Activated CD4-positive, alpha-beta T cell treated with anti-CD3 and anti-CD28 coated beads, Interleukin-2, Interleukin-6, amounts not matched to agents 100 ng/mL and 50 ng/mL, durations not matched to agents 16 hours and 8 hours (primary cell): ENCODE results near the gene CSTPP1.

ENCODE experiments used
- DNase-seq: peaks from one replicate; pipeline ENCODE4 v3.0.0-alpha.2; 2020

CSTPP1 gene

DNA sequence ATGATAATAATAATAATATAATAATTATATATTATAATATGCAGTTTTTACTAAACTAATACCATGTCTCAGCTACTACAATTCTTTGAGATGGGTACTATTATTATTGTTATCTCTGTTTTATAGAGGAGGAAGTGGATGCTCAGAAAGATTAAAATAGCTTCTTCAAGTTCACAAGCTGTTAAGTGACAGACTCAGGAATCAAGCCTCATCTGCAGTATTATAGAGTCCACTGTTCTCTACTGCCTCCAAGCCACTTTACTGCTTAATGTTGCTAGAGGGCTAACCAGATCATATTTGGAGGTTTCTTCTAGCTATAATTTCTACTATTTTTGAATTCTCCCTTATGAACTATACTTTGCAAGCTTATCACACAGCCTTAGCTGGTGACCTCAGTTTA, 62.7 kb downstream of the CSTPP1 start:
- no peak for DNase-seq

DNA sequence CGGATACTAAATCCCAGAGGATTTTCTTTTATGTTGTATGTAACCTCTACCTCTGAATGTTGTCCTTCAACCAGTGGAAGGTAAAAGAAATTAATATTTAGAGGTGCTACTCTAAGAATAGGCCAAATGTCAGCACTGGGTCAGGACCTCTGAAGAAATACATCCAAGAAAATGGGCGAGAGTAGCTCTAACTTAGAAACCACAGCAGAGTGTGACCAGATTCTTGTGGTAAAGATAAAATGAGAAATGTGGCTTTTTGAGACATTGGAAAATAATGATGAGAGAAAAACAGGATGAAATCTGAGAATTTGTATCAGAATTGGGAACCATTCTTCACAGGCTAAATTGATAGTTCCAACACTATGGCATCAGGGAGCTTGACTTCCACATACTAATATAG, 63.5 kb downstream of the CSTPP1 start:
- DNase-seq: no peak

DNA sequence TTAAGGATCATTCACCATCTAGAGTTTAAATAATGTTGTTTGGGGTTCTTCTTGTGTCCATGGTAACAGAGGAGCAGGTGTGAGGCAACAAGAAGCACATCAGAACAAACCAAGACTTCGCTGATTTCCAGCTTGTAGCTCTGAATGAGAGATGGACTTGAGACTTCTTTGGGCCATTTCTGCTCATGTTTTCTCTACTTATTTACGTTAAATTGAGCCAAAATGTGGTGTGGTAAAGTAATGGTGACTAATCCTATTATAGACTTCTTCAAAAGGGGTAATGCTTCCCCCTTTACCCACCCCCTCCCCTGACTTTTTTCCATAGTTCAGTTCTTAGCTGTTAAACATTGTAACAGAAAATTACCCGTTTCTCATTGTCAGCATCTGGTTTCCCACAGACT, 65.2 kb downstream of the CSTPP1 start:
- DNase-seq: no peak

DNA sequence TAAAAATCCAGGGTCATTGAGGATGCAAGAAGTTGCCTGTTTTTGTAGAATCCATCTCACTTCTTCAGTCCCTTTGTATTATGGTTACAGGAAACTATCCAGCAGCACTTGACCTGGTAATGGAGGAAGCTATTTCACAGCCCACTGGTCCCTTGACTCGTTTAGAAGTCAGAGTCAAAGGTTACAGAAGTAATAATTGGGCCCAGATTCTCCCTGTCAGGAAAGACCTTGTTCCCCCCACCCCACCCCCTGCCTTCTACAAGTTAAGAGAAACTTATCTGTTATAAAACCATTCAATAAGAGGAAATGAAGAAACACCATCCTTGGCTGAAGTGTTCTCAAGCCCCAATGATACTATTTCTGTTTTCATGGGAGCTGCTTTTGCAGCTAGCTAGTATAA, 65.8 kb downstream of the CSTPP1 start:
- DNase-seq: no peak

DNA sequence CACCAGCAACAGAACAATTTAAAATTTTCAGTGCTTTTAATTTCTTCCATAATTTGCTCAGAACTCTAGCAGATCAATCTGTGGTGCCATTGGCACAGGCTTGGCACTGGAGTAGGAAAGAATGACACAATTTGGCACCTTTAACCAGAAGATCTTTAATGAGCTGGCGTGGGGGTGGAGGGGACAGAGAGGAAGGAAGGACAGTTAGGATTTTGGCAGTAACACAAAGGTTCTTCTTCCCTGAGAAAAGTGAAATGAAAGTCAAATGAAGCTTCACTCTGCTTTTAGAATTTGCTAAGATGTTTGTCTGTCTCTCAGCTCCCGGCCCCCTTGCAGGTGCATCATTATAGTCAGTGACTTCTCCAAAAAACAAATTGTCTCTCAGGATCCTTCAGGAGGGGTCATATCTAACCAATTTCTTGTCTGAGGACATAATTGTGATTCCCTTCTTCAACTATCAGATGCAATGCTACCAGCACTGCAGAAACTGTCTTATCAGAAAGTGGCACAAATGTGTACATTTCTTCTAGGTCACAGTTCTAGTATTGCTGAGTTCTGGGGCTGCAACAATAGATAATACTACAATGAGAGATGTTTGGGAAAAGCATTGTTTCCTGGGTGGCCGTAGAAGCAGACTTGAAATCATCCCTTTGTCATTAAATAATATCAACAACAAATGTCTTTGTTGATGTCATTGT, 66.8 kb downstream of the CSTPP1 start:
- peak; percentile 35 for DNase-seq

DNA sequence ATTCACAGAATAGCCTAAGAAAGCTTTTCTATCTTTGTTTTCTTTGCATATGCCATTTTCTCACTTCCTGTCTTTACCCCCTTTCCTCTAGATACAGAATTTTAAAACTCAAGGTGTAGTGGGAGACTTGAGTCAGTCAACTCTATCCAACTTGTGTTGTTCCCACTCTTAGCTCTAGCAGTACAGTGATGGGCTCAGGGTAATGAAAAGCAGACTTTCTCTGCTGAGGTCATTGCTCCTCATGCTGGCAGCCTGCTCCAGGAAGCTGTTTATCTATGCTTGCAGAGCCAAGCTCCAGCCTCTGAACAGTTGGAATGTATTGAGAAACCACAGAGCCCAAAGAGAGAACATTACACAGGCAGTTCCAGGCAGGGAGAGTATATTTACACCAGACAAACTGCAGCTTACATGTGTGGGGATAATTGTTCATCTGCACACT, 68.1 kb downstream of the CSTPP1 start:
- DNase-seq: no peak

DNA sequence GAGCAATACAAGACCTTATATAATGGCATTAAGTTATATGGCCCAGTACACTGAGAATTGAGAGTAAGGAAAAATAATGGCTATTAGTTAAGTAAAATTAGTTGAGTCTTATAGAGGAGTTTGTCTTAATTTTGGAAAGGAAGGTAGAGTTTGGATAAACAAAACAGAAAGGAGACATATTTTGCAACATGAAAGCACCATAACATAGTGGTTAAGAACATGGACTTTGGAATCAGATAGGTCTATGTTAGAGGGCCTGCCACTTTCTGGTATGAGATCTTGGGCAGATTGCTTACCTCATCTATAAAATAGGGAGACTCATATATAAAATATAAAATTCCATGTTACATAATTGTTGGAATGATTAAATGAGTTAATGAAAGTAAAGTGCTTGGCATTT, 68.9 kb downstream of the CSTPP1 start:
- DNase-seq: no peak

DNA sequence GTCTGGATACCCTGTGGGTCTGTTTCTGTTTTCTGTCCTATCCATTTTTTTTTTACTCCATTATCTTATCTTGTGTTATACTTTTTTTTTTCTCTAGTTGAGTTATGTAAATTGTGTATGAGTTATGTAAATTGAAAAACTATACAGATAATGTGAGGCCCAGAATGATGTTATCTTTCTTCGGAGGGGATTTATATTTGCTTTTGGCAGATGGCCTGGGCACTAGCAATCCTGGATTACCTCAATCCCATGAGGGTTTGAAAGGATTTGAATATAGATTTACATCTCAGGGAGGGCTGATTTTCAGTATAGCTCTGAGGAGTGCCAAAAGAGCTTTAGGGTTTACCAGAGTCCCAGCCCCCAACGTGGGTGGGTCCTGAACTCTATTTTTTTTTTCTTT, 71.0 kb downstream of the CSTPP1 start:
- DNase-seq: no peak

DNA sequence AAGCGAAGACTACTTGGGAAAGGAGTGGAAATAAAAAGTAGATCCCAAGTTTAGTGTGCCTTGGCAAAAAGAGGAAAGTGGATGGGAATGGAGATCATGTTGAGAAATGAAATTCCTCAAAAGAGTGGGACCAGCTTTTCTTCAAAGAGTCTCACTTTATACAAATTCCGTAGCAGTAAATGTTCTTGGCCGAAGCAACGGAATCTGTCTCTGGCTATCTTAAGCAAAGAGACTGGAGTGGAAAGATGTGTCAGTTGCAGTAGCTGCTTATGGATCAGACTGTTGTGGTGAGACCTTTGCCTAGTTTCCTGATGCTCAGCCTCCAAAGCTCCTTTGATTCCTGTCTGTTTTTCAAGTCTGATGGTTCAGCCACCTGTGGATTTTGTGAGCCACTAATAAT, 73.6 kb downstream of the CSTPP1 start:
- no peak for DNase-seq

DNA sequence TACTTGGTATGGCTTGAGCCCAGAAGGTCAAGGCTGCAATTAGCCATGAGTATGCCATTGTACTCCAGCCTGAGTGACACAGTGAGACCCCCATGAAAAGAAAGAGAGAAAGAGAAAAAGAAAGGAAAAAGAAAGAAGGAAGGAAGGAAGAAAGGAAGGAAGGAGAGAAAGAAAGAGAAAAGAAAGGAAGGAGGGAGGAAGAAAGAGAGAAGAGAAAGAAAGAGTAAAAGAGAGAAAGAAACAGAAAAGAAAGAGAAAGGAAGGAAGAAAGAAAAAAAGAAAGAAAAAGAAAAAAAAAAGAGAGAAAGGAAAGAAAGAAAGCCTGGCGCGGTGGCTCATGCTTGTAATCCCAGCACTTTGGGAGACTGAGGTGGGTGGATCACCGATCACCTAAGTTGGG, 77.5 kb downstream of the CSTPP1 start:
- DNase-seq: no peak

DNA sequence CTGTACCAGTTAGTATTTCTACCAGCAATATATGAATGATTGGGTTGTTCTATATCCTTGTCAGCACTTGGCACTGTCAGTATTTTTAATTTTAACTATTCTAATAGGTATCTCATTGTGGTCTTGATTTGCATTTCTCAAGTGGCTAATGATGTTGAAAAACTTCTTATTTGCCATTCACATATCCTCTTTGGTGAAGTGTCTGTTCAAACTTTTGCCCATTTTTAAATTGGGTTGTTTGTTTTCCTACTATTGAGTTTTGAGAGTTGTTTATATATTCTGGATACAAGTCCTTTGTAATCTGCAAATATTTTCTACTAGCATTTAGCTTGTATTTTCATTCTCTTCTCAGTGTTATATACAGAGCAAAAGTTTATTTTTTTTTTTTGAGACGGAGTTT, 82.1 kb downstream of the CSTPP1 start:
- DNase-seq: no peak

DNA sequence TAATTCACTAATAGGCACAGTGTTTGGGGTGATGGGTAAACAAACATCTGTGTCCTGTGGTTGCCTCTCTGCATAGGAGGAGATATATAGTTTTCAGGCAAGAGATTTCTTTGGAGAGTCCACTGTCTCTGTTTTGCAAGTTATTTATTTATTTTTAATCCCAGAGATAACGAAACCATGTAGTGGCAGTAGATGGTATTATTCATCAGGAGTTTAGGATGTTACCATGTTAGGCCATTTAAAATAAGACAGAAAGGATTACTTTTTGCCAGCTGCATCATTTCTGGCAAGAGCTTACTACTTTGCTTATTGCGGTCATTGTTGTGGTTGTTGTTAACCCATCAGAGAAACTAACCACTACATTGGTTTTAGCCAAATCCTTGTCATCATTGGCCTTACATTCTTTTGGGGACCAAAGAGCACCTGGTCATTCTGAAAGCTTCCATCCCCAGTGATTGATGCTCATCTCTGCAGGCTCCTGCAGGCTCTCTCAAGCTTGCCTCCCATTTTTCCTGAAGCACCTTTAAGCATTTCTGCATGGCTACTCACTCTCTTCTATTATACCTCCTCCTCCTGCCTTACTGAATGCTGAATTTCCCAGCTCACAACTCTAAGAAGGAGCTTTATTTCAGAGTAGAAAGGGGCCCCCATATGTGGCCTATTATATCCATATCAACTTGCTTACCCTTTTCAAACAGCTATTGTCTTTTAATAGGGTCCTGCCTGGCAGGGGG, 84.4 kb downstream of the CSTPP1 start:
- no peak for DNase-seq

DNA sequence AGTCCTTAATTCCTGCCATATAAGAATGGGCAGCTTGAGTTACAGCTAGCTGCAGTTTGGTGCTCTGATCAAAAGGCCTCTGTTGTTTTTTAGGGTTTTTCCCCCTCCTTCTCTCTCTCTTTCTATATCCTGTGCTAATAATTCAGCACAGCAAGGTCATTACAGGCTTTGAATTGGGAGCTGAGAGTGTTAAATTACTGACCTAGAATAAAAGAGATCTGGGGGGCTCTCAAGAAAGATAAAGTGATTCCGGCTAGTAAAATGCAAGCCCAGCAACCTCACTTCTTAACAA, 84.9 kb downstream of the CSTPP1 start:
- DNase-seq: no peak

DNA sequence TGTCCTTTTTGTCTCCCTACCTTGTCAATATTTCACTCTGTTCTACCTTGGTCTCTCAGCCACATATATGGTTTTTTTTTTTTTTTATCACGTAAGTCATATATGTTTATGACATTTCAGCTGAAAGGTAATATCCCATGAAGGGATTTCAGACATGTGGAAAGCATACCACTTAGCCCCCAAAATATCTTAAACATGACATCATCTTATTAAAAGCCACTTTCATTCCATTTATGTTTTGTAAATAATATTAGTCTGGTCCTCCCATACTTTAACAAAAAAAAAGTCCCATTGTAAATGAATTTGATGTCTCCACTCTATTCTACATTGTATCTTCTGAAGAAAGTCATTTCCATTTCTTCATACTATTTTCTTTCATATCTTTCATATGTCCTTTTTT, 85.4 kb downstream of the CSTPP1 start:
- no peak for DNase-seq

DNA sequence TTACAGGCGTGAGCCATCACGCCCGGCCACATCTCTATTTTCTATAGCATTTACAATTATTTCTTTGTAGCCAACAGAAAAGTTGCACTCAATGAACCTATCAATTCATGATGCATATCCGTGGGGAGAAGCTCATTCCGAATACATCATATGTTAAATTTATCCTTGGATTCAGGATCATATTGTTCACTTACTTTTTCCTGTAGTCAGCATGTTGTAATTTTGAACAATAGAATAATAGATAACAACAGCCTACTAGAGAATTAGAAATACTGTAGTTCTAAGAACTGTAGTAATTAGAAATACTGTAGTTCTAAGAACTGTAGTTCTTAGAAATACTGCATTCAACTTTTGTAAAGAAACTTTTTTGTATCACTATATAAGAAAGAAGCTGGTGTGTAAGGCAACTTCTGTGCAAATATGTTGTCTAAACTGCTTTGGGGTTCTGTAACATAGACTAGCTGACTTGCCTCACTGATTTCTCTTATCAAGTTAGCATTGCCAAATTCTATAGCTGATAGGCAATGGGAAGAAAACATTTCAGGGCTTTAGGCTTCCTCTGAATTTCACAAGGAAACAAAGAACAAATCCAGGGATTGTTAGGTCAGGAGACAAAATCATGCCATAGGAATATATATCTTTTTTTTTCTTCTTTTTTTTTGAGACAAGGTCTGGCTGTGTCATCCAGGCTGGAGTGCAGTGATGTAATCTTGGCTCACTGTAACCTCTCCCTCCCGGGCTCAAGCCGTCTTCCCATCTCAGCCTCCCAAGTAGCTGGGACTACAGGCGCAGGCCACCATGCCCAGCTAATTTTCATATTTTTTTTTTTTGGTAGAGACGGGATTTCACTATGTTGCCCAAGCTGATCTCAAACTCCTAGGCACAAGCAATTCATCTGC, 91.9 kb downstream of the CSTPP1 start:
- DNase-seq: no peak

DNA sequence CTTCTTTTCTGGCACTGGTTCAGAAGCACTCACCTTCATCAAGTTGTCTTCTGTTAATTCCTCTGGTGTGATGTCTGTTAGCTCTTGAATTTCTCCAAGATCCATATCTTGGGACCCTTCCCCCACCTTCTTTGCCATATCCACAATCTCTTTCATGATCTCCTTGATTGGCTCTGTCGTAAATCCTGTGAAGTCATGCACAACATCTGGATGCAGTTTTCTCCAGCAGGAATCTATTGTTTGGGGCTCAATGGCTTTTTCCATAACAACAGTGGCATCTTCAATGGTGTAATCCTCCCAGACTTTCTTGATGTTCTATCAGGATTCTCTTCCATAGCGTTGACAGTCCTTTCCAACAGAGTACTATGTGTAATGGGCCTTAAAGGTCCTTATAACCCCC, 96.9 kb downstream of the CSTPP1 start:
- DNase-seq: no peak

DNA sequence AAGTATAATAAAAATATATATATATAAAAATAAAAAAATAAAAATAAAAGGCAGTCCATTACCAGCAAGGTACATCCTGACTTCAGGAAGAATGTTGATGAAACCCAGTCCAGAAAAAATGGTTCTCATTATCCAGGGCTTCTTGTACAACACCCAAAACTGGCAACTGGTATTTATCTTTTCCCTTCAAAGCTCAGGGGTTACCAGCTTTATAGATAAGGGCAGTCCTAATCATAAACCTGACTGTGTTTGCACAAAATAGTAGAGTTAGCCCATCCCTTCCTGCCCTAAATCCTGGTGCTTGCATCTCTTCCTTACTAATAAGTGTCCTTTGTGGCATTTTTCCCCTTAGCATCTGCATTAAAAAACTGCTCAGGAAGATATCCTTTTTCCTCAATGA, 97.5 kb downstream of the CSTPP1 start:
- DNase-seq: no peak

DNA sequence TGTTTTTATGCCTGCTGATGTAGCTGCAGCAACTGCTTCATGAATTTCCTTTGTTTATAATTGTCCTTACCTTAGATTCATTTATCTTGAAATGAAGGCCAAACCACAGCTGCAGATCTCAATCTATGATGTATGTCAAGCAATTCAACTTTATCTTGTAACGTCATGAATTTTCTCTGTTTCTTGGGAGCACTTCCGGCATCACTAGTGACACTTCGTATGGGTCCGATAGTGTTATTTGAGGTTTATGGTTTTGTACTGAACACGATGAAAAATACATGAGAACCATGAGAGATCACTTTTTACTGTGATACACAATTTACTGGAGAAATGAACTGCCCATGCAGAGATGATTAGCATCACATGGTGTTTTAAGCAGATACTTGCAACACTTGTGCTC, 98.5 kb downstream of the CSTPP1 start:
- DNase-seq: no peak

DNA sequence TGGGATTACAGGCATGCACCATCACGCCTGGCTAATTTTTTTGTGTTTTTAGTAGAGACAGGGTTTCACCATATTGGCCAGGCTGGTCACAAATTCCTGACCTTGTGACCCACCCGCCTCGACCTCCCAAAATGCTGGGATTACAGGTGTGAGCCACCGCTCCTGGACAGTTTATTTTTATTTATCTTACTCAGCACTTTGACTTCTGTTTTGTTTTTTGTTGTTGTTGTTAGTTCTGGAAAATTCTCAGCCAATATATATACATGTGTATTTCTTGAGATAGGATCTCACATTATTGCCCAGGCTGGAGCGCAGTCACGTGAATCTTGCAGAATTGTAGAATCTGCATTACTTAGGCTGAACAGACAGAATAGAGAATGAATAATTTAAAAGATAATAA, 107.6 kb downstream of the CSTPP1 start:
- no peak for DNase-seq

DNA sequence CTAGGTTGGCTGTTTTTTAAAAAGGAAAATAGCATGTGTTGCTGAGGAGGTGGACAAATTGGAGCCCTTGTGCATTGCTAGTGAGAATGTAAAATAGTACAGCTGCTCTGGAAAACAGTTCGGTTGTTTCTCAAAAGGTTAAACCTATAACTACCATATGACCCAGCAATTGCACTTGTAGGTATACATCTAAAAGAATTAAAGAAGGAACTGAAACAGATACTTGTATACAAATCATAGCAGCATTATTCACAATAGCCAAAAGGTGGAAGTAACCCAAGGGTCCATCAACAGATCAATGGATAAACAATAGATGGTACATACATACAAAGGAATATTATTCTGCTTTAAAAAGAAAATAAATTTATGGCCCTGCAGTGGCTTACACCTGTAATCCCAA, 111.4 kb downstream of the CSTPP1 start:
- DNase-seq: no peak

DNA sequence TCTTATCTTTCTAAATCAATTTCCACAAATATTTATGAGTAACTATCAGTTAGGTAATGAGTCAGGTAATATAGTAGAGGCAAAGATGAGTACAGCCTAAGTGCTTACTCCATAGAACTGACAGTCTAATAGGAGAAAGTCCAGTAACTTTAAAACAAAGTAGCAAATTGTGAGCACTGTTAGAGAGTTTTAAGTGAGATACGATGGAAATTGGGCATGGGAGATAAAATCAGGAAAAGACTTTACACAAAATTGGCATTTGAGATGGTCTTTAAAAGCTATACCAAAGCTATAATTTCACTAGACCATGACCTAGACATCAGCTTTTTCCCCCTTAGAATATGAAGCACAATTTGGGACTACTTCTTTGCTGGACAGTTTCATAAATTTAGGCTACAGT, 113.7 kb downstream of the CSTPP1 start:
- no peak for DNase-seq

DNA sequence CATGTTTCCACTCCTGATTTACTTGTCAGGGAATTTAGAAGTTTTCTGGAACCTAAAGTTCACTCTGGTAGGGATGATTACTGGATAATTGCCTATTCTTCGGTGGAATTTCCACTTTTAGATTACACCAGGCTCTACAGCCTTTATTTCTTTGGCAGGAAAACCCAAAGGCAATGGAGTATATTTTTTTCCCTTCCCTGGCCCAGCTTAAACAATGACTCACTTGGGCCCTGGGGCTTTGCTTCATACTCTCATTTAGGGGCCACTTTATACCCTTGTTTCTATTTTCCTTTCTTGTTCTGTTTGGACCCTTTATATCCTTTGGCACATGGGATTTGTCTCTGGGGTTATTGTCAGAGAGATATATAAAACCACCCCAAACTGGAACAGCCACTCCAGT, 114.7 kb downstream of the CSTPP1 start:
- no peak for DNase-seq

DNA sequence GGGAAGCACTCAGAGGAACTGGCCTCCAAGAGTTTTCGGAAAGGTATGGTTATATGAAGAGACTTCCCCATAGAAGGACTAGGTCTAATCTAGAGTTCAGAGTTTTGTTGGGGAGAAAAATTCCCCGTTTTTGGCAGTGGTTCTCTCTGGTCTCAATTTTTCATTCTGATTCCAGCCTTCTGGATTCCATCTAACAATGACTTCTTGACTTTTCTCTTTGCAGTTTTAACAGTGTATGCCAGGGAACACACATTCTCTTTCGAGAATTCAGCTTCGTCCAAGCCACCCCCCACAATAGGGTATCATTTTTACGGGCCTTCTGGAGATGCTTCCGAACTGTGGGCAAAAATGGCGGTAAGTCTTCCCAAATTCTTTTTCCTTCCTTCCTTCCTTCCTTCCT, 115.6 kb downstream of the CSTPP1 start:
- DNase-seq: no peak

DNA sequence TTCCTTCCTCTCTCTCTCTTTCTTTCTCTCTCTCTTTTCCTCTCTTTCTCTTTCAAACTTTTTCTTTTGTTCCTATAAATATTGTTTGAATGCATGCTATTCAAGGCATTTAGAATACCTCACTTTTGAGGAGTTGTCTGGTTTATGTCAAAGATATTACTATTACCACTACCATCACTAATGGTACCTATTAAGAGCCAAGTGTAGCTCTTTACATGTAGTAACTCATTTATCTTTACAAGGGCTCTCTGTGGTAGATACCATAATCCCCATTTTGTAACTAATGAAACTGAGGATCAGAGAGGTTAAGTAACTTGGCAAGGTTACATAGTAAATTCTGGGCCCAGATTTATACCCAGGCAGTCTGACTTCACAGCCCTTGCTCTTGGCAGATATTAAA, 116.0 kb downstream of the CSTPP1 start:
- no peak for DNase-seq
